ENCODE measurements around the gene GRIK5.

- TF ChIP-seq RBAK (tag by site-specific recombination; IDR thresholded peaks at IDR 0.05) (no peak), CTCF (tag by site-specific recombination; IDR thresholded peaks at IDR 0.05) (no peak), HOXA7 (CRISPR knock-in tag; IDR thresholded peaks at IDR 0.05; ENCODE audit: borderline replicate concordance) (no peak), ZSCAN16 (tag by site-specific recombination; IDR thresholded peaks at IDR 0.05) (no peak), WT1 (tag by site-specific recombination; IDR thresholded peaks at IDR 0.05) (no peak), KLF17 (tag by site-specific recombination; IDR thresholded peaks at IDR 0.05) (no peak), ZNF639 (tag by site-specific recombination; IDR thresholded peaks at IDR 0.05) (no peak), YY1 (tag by site-specific recombination; IDR thresholded peaks at IDR 0.05) (no peak), REST (tag by site-specific recombination; IDR thresholded peaks at IDR 0.05) (no peak), PBX3 (CRISPR knock-in tag; IDR thresholded peaks at IDR 0.05) (no peak)
These were observed 66.3 kb downstream of the GRIK5 start for GRCh38 chr19:42003506-42004294.
